GM12801 (cell line): ENCODE data around the gene ADAMTS4.

Experiments
- TF ChIP-seq, protein P1 (sequence below): IDR thresholded peaks from one replicate; pipeline ENCODE4 v1.5.1; 2011; ENCODE audit warnings: control low read depth; ENCODE audit not compliant: insufficient read length; ENCODE audit errors: extremely low read depth

ADAMTS4 gene

GRCh38 chr1:161201836-161202712 lies 3.2 kb upstream of the ADAMTS4 start, which contains the start of gene NDUFS2:
Gene NDUFS2 (plus strand): TSS chr1:161202367. CDS start chr1:161202386, 19 bp downstream.
- TF ChIP-seq, protein P1, sequence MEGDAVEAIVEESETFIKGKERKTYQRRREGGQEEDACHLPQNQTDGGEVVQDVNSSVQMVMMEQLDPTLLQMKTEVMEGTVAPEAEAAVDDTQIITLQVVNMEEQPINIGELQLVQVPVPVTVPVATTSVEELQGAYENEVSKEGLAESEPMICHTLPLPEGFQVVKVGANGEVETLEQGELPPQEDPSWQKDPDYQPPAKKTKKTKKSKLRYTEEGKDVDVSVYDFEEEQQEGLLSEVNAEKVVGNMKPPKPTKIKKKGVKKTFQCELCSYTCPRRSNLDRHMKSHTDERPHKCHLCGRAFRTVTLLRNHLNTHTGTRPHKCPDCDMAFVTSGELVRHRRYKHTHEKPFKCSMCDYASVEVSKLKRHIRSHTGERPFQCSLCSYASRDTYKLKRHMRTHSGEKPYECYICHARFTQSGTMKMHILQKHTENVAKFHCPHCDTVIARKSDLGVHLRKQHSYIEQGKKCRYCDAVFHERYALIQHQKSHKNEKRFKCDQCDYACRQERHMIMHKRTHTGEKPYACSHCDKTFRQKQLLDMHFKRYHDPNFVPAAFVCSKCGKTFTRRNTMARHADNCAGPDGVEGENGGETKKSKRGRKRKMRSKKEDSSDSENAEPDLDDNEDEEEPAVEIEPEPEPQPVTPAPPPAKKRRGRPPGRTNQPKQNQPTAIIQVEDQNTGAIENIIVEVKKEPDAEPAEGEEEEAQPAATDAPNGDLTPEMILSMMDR = no peak

GRCh38 chr1:161200992-161201835 lies 2.4 kb upstream of the ADAMTS4 start:
- TF ChIP-seq, protein P1 = no peak

GRCh38 chr1:161200421-161200991 lies 1.7 kb upstream of the ADAMTS4 start:
- TF ChIP-seq, protein P1 = no peak

- TF ChIP-seq, protein P1 = no peak
These were observed 769 bp upstream of the ADAMTS4 start for GRCh38 chr1:161199506-161200139.

GRCh38 chr1:161198194-161198896 lies 509 bp downstream of the ADAMTS4 start:
- TF ChIP-seq, protein P1 = no peak

DNA sequence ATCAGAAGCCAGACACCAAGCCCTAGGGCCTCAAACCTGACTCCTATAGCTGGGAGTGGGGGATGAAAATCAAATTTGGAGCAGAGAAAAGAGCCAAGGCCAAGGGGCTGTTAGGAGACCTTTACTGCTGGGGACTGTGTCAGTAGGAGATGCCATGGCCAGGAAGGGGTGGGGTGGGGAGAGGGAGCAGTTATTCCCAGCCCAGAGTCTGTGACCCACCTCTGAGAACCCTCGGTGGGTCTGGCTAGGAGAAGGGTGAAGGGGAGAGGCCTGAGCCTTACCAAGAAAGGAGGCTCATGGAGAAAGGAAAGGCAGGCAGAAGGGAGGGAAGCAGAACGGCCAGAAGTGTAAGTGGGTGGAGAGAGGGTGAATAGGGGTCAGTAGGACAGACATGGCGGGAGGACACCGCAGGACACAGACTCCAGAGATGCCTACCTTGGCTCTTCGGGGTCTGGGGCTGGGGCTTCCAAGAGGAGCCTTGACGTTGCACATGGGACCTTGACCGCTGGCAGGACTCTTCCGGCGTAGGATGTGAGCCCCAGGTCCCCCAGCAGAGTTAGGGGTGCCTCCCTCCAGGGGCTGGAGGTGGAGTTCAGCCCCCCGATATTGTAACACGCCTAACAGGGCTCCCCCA lies 1.2 kb downstream of the ADAMTS4 start:
- TF ChIP-seq, protein P1 = no peak
